ENCODE measurements around the gene PARK7. TPM values are rescaled to one million over a fixed set of nuclear protein-coding genes. Genes with fewer than 3 reads are reported as not detected.
"Not testable (repeated sequence)": the region's sequence is repeated elsewhere in the genome, so short reads cannot be mapped to it uniquely, and the experiment has no call there.

The PARK7 gene
- total RNA-seq, 2 experiments from 2014 or later: 138 to 306 TPM

DNA sequence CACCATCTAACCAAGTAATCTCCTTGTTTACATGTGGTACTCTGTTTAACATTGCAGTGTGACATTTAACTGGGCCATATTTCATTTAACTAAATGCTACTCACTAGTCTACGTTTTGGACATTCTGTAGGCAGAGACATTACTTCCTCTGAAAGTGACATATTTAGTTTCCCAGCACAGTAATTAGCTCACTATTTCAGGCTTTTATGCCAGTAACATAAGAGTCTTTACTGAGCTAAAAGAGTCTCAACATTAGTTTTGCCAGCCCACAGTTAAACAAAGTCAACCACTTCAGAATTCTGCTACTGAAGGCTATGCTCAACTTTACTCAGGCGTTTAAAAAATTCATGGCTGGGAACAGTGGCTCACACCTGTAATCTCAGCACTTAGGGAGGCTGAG, 18.3 kb upstream of the PARK7 start:
- H3K36me3 ChIP-seq (ENCODE audit: insufficient read depth, low read length): no peaks in the 10 kb centered on the region
- H4K20me1 ChIP-seq (ENCODE audit: insufficient read depth, low read length): no peaks in the 10 kb centered on the region
- H3K4me1 ChIP-seq (ENCODE audit: insufficient read depth, low read length, poor library complexity, severe bottlenecking): no peaks in the 10 kb centered on the region
- no TSS peak for BruUV-seq (replicated peaks)
- no peak overlapping the region for H2AFZ ChIP-seq (ENCODE audit: low read length)
- no peak for TF ChIP-seq EZH2phosphoT487 (IDR thresholded peaks at IDR 0.05; ENCODE audit: borderline replicate concordance, low read depth, low read length)
- TF ChIP-seq, protein P1, sequence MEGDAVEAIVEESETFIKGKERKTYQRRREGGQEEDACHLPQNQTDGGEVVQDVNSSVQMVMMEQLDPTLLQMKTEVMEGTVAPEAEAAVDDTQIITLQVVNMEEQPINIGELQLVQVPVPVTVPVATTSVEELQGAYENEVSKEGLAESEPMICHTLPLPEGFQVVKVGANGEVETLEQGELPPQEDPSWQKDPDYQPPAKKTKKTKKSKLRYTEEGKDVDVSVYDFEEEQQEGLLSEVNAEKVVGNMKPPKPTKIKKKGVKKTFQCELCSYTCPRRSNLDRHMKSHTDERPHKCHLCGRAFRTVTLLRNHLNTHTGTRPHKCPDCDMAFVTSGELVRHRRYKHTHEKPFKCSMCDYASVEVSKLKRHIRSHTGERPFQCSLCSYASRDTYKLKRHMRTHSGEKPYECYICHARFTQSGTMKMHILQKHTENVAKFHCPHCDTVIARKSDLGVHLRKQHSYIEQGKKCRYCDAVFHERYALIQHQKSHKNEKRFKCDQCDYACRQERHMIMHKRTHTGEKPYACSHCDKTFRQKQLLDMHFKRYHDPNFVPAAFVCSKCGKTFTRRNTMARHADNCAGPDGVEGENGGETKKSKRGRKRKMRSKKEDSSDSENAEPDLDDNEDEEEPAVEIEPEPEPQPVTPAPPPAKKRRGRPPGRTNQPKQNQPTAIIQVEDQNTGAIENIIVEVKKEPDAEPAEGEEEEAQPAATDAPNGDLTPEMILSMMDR (conservative IDR thresholded peaks at IDR 0.05; ENCODE audit: low read length): no peak
- H3K79me2 ChIP-seq (ENCODE audit: insufficient read depth, low read depth, low read length): no peaks in the 10 kb centered on the region
- POLR2A ChIA-PET: interaction anchor here (0.6 kb wide), 1 partner anchor 85 kb away, joined by 3 read pairs; no protein-coding TSS in a partner anchor
- H3K4me2 ChIP-seq (ENCODE audit: low read length): no peak overlapping the region
- no peak for DNase-seq (ENCODE audit: low spot score)
- intact Hi-C loops (cut with micrococcal nuclease; ENCODE audit: unreplicated experiment): no loop called here
- CTCF ChIA-PET (ENCODE audit: unreplicated experiment): no interaction called here
- no peaks in the 10 kb centered on the region for H3K9me3 ChIP-seq (ENCODE audit: low read length)
- no peak overlapping the region for H3K27ac ChIP-seq (ENCODE audit: low read depth, low read length, poor library complexity, severe bottlenecking)
- H3K4me3 ChIP-seq (ENCODE audit: low read depth, low read length, poor library complexity, severe bottlenecking): no peak overlapping the region
- H3K9me2 ChIP-seq (ENCODE audit: insufficient read depth, low read length): no peaks in the 10 kb centered on the region

DNA sequence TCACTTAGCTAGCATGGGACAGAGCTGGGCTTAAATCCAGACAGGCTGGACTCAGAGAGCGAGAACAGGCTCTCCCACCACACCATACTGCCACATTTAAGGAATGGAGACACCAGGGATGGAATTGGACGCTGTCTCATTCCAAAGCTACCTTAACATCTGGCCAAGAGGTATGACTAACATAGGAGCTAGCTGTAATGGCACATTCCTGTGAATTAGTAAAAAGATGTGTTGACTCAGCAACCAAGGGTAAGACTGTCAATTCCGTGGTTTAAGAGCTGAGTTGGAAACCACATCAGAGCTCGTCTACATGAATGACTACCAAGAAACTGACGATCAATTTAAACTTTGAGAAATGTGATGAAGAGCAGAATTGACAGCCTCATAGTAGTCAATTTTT, 12.6 kb upstream of the PARK7 start:
- no peak for TF ChIP-seq EZH2phosphoT487 (IDR thresholded peaks at IDR 0.05; ENCODE audit: borderline replicate concordance, low read depth, low read length)
- TF ChIP-seq, protein P1 (conservative IDR thresholded peaks at IDR 0.05; ENCODE audit: low read length): no peak
- H4K20me1 ChIP-seq (ENCODE audit: insufficient read depth, low read length): no peaks in the 10 kb centered on the region

DNA sequence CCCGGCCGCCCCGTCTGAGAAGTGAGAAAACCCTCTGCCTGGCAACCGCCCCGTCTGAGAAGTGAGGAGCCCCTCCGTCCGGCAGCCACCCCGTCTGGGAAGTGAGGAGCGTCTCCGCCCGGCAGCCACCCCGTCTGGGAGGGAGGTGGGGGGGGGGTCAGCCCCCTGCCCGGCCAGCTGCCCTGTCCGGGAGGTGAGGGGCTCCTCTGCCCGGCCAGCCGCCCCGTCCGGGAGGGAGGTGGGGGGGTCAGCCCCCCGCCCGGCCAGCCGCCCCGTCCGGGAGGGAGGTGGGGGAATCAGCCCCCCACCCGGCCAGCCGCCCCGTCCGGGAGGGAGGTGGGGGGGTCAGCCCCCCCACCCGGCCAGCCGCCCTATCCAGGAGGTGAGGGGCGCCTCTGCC, 8.7 kb upstream of the PARK7 start:
- H3K4me1 ChIP-seq (ENCODE audit: insufficient read depth, low read length, poor library complexity, severe bottlenecking); H3K4me2 ChIP-seq (ENCODE audit: low read length); POLR2A ChIA-PET; CTCF ChIA-PET (ENCODE audit: unreplicated experiment); H4K20me1 ChIP-seq (ENCODE audit: insufficient read depth, low read length); H3K9me2 ChIP-seq (ENCODE audit: insufficient read depth, low read length); H2AFZ ChIP-seq (ENCODE audit: low read length); DNase-seq (ENCODE audit: low spot score); H3K27ac ChIP-seq (ENCODE audit: low read depth, low read length, poor library complexity, severe bottlenecking); H3K9me3 ChIP-seq (ENCODE audit: low read length); BruUV-seq (replicated peaks); H3K36me3 ChIP-seq (ENCODE audit: insufficient read depth, low read length); H3K4me3 ChIP-seq (ENCODE audit: low read depth, low read length, poor library complexity, severe bottlenecking); H3K79me2 ChIP-seq (ENCODE audit: insufficient read depth, low read depth, low read length); intact Hi-C loops (cut with micrococcal nuclease; ENCODE audit: unreplicated experiment): not testable (repeated sequence)

More for the DNA sequence above, 12.6 kb upstream of the PARK7 start:
- no TSS peak for BruUV-seq (replicated peaks)
- Histone ChIP-seq H2AFZ (ENCODE audit: low read length) (no peak overlapping the region), H3K36me3 (ENCODE audit: insufficient read depth, low read length) (no peaks in the 10 kb centered on the region), H3K4me3 (ENCODE audit: low read depth, low read length, poor library complexity, severe bottlenecking) (no peak overlapping the region), H3K9me2 (ENCODE audit: insufficient read depth, low read length) (no peaks in the 10 kb centered on the region), H3K4me1 (ENCODE audit: insufficient read depth, low read length, poor library complexity, severe bottlenecking) (no peaks in the 10 kb centered on the region), H3K9me3 (ENCODE audit: low read length) (no peaks in the 10 kb centered on the region), H3K79me2 (ENCODE audit: insufficient read depth, low read depth, low read length) (no peaks in the 10 kb centered on the region), H3K4me2 (ENCODE audit: low read length) (no peak overlapping the region), H3K27ac (ENCODE audit: low read depth, low read length, poor library complexity, severe bottlenecking) (no peak overlapping the region)
- CTCF ChIA-PET (ENCODE audit: unreplicated experiment): no interaction called here
- DNase-seq (ENCODE audit: low spot score): no peak
- POLR2A ChIA-PET: interaction anchor here (0.6 kb wide), 1 partner anchor 202 kb away, joined by 7 read pairs; no protein-coding TSS in a partner anchor
- intact Hi-C loops (cut with micrococcal nuclease; ENCODE audit: unreplicated experiment): no loop called here
